Activated CD4-positive, alpha-beta T cell treated with anti-CD3 and anti-CD28 coated beads, Interleukin-2, amount 50 U/mL, for 48 hours (primary cell): ENCODE measurements around the gene FBXO21.
"Not testable (repeated sequence)": the region's sequence is repeated elsewhere in the genome, so short reads cannot be mapped to it uniquely, and the experiment has no call there.

ENCODE experiments used
- DNase-seq, 2 experiments: peaks; one replicate each; pipeline ENCODE4 v3.0.0-alpha.2; 2020

Gene FBXO21

GRCh38 chr12:117199956-117200744, 9.9 kb upstream of the FBXO21 start:
- not testable (repeated sequence) for DNase-seq

- not testable (repeated sequence) for DNase-seq
These were observed 6.1 kb upstream of the FBXO21 start for GRCh38 chr12:117196334-117196733.

- DNase-seq, result not testable (repeated sequence)
These were observed 4.8 kb upstream of the FBXO21 start for GRCh38 chr12:117195027-117195426.

- no peak for DNase-seq
These were observed 3.6 kb upstream of the FBXO21 start for GRCh38 chr12:117193903-117194302.

- DNase-seq, result not testable (repeated sequence)
These were observed 2.3 kb upstream of the FBXO21 start for GRCh38 chr12:117192581-117192980.

- DNase-seq, result no peak
These were observed 1.8 kb upstream of the FBXO21 start for GRCh38 chr12:117192057-117192456.

GRCh38 chr12:117189725-117190209, 503 bp downstream of the FBXO21 start:
- peak; percentile 34 to 42 for DNase-seq

- peak in 1 of 2 experiments; percentile 4 for DNase-seq
These were observed 1.1 kb downstream of the FBXO21 start for GRCh38 chr12:117188961-117189724.

- DNase-seq, result no peak
These were observed 2.1 kb downstream of the FBXO21 start for GRCh38 chr12:117188121-117188665.

- DNase-seq, result no peak
These were observed 2.8 kb downstream of the FBXO21 start for GRCh38 chr12:117187421-117187820.

GRCh38 chr12:117182866-117183265, 7.4 kb downstream of the FBXO21 start:
- no peak for DNase-seq

GRCh38 chr12:117181468-117181843, 8.8 kb downstream of the FBXO21 start:
- not testable (repeated sequence) for DNase-seq

GRCh38 chr12:117180758-117181467, 9.4 kb downstream of the FBXO21 start:
- no peak for DNase-seq

GRCh38 chr12:117178745-117179144, 11.5 kb downstream of the FBXO21 start:
- no peak for DNase-seq

- DNase-seq, result no peak
These were observed 12.0 kb downstream of the FBXO21 start for GRCh38 chr12:117178301-117178700.

- DNase-seq, result no peak
These were observed 18.1 kb downstream of the FBXO21 start for GRCh38 chr12:117172168-117172567.

GRCh38 chr12:117171499-117172162, 18.6 kb downstream of the FBXO21 start:
- DNase-seq, result no peak

GRCh38 chr12:117169548-117169947, 20.7 kb downstream of the FBXO21 start:
- no peak for DNase-seq

- DNase-seq, result no peak
These were observed 21.3 kb downstream of the FBXO21 start for GRCh38 chr12:117168976-117169375.

- no peak for DNase-seq
These were observed 22.5 kb downstream of the FBXO21 start for GRCh38 chr12:117167769-117168168.

- no peak for DNase-seq
These were observed 24.2 kb downstream of the FBXO21 start for GRCh38 chr12:117166107-117166506.

GRCh38 chr12:117165342-117165741, 24.9 kb downstream of the FBXO21 start:
- no peak for DNase-seq
